Endothelial cell (in vitro differentiated cells): ENCODE data around the gene OR2A5. TPM values are rescaled to one million over a fixed set of nuclear protein-coding genes. Genes with fewer than 3 reads are reported as not detected.

Experiments
- DNase-seq: peaks from one replicate; pipeline ENCODE4 v3.0.0; 2021; ENCODE audit warnings: low spot score
- H3K27ac Mint-ChIP-seq: one replicate; pipeline ENCODE4 v1.8.0; 2021; ENCODE audit warnings: mixed read lengths, inconsistent platforms; ENCODE audit not compliant: unreplicated experiment
- H3K27me3 Mint-ChIP-seq: one replicate; pipeline ENCODE4 v1.8.0; 2021; ENCODE audit warnings: mild to moderate bottlenecking, moderate library complexity, mixed read lengths, inconsistent platforms; ENCODE audit not compliant: unreplicated experiment
- H3K36me3 Mint-ChIP-seq: one replicate; pipeline ENCODE4 v1.8.0; 2021; ENCODE audit warnings: mild to moderate bottlenecking, low read depth, mixed read lengths, inconsistent platforms; ENCODE audit not compliant: unreplicated experiment
- H3K4me1 Mint-ChIP-seq: one replicate; pipeline ENCODE4 v1.8.0; 2021; ENCODE audit warnings: mild to moderate bottlenecking, mixed read lengths, inconsistent platforms; ENCODE audit not compliant: unreplicated experiment
- H3K4me3 Mint-ChIP-seq: one replicate; pipeline ENCODE4 v1.8.0; 2021; ENCODE audit warnings: mild to moderate bottlenecking, mixed read lengths, inconsistent platforms; ENCODE audit not compliant: unreplicated experiment
- H3K9me3 Mint-ChIP-seq: one replicate; pipeline ENCODE4 v1.8.0; 2021; ENCODE audit warnings: mixed read lengths, inconsistent platforms; ENCODE audit not compliant: unreplicated experiment
- CTCF ChIP-seq: fragments of 200-600 bp; sonication (generic); IDR thresholded peaks from one replicate; pipeline ENCODE4 v1.5.0; 2021; ENCODE audit warnings: antibody characterized with exemption; ENCODE audit not compliant: unreplicated experiment
- total RNA-seq: library from RNA; stranded (reverse); fragmentation: NEBNext Ultra II Directional; extraction: Animal tissue kit (Norgen Biotek cat#: 25700); gene quantifications from one replicate; pipeline ENCODE4 v1.2.1, GENCODE V29; 2021; ENCODE audit not compliant: unreplicated experiment

The OR2A5 gene
- total RNA-seq, 1 donor from 2014 or later: not detected

DNA sequence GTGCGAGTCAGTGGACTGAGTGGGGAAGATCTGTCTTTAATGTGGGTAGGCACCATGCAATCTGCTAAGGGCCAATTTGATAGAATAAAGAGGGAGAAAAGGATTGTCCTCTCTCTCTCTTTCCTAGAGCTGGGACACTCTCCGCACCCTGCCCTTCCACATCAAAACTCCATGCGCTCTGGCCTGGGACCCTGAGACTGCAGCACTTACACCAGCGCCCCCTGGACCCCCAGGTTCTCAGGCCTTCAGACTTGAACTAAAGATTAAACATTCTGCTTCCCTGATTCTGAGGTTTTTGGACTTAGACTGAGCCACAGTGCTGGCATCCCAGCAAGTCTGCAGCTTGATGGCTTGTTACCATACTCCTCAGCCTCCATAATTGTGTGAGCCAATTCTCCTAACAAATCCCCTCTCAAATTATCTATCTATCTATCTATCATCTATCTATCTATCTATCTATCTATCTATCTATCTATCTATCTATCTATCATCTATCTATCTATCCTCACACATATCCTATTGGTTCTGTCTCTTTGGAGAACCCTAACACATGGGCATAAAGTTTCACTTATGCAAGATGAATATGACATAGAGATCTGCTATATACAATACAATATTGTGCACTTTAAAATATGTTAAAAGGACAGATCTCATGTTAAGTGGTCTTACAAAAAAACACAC, 22.4 kb upstream of the OR2A5 start:
- no peaks in the 10 kb centered on the region for H3K27me3 Mint-ChIP-seq
- no peak overlapping the region for H3K4me3 Mint-ChIP-seq
- H3K4me1 Mint-ChIP-seq: peaks cover 10% of the 10 kb centered on the region
- no peaks in the 10 kb centered on the region for H3K36me3 Mint-ChIP-seq
- TF ChIP-seq CTCF: no peak
- H3K27ac Mint-ChIP-seq: no peak overlapping the region
- DNase-seq: no peak
- H3K9me3 Mint-ChIP-seq: no peaks in the 10 kb centered on the region

DNA sequence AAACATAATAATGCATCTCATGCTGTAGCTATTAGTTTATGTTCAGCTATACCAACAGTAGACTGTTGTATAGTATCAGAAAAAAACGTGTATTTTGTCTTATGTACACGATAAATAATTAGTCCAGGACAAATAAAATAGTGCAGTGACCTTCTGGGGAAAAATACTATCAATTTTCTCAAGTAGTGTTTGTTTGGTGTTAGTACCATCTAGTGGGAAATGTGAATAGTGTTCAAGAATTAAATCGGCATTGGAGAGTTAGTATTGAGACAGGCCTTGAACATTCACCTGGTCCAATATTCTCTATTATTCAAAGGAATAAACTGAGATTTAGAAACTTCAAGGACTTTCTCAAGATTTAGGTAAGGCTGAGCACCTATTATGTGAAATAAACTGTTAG, 21.7 kb upstream of the OR2A5 start:
- no peak for TF ChIP-seq CTCF
- Mint-ChIP-seq H3K27ac (no peak overlapping the region), H3K4me3 (no peak overlapping the region), H3K36me3 (no peaks in the 10 kb centered on the region), H3K27me3 (no peaks in the 10 kb centered on the region), H3K9me3 (no peaks in the 10 kb centered on the region), H3K4me1 (peaks cover 5% of the 10 kb centered on the region)
- no peak for DNase-seq

DNA sequence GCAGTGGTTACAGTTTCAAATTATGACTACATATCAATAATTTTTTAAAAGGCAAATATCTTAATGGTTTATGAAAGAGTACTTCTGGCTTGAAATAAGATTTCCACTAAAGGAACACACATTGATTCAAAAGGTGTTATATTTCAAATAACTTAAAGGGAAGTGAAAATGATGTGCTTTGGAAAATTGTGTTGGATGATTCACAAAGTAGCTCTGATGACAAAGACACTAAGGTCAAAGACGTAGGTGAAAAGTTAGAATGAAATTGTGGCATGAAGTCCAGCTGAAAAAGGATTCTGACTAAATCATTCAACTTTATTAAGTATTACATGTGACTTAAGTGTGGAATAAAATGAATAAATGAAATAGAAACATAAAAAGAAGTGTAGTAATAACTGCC, 20.8 kb upstream of the OR2A5 start:
- H3K4me1 Mint-ChIP-seq: peaks cover 2% of the 10 kb centered on the region
- no peaks in the 10 kb centered on the region for H3K9me3 Mint-ChIP-seq
- H3K36me3 Mint-ChIP-seq: no peaks in the 10 kb centered on the region
- H3K27ac Mint-ChIP-seq: no peak overlapping the region
- H3K4me3 Mint-ChIP-seq: no peak overlapping the region
- no peak for TF ChIP-seq CTCF
- no peaks in the 10 kb centered on the region for H3K27me3 Mint-ChIP-seq
- DNase-seq: no peak

DNA sequence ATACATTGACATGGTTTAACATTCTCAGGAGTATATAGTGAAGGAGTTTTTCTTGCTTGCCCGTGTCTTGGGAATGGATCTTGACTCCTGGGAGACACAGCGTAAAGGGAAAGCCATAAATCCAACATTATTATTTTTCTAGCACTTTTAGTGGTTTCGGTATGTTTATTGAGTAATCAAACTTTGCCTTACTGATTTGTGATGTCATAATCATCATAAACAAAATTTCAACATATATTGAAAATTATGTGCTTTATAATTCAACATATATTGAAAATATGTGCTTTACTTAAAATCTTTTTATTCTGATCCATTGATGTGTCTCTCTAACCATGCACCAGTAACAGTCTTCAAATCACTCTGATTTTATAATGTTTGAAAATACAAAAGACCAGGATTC, 20.2 kb upstream of the OR2A5 start:
- Mint-ChIP-seq H3K36me3 (no peaks in the 10 kb centered on the region), H3K27me3 (no peaks in the 10 kb centered on the region), H3K4me3 (no peak overlapping the region), H3K9me3 (no peaks in the 10 kb centered on the region), H3K27ac (no peak overlapping the region), H3K4me1 (peaks cover 4% of the 10 kb centered on the region)
- no peak for TF ChIP-seq CTCF
- no peak for DNase-seq

GRCh38 chr7:144032516-144032915, 16.2 kb upstream of the OR2A5 start:
- Mint-ChIP-seq H3K27me3 (no peaks in the 10 kb centered on the region), H3K4me1 (peaks cover 9% of the 10 kb centered on the region), H3K4me3 (no peak overlapping the region), H3K27ac (no peak overlapping the region), H3K9me3 (no peaks in the 10 kb centered on the region), H3K36me3 (no peaks in the 10 kb centered on the region)
- no peak for TF ChIP-seq CTCF
- DNase-seq: no peak
